DND-41 (cell line): ENCODE measurements around the gene JARID2.

Experiments
- EZH2 ChIP-seq: IDR thresholded peaks from 3 replicates; pipeline ENCODE4 v1.6.1; 2012; ENCODE audit warnings: borderline replicate concordance, low read depth, mild to moderate bottlenecking, moderate library complexity, low read length, inconsistent platforms; ENCODE audit not compliant: severe bottlenecking
- TF ChIP-seq, protein P1 (sequence below): IDR thresholded peaks from 2 replicates; pipeline ENCODE4 v1.5.1; 2012; ENCODE audit warnings: borderline replicate concordance, low read length, moderate library complexity, mild to moderate bottlenecking; ENCODE audit not compliant: poor library complexity, severe bottlenecking; ENCODE audit errors: extremely low read depth

DNA sequence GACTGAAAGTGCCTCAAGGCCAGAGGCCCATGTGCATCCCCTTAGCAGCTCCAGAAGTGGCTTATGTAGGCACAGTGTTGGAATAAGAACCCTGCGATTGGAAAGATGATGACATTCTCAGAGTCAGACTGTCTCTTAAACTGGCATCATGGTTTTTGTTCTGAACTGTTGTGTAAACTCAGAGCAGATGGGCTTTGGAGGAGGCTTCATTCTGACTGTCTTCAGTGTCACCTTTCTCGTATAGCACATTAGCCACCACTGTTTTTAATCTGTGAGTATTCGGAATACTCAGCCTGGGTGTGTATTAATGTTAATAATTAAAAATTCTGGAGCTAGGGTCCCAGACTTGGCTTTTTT is 140.9 kb downstream of the JARID2 start:
- TF ChIP-seq, protein P1, sequence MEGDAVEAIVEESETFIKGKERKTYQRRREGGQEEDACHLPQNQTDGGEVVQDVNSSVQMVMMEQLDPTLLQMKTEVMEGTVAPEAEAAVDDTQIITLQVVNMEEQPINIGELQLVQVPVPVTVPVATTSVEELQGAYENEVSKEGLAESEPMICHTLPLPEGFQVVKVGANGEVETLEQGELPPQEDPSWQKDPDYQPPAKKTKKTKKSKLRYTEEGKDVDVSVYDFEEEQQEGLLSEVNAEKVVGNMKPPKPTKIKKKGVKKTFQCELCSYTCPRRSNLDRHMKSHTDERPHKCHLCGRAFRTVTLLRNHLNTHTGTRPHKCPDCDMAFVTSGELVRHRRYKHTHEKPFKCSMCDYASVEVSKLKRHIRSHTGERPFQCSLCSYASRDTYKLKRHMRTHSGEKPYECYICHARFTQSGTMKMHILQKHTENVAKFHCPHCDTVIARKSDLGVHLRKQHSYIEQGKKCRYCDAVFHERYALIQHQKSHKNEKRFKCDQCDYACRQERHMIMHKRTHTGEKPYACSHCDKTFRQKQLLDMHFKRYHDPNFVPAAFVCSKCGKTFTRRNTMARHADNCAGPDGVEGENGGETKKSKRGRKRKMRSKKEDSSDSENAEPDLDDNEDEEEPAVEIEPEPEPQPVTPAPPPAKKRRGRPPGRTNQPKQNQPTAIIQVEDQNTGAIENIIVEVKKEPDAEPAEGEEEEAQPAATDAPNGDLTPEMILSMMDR, result no peak
- TF ChIP-seq EZH2, result no peak
